PC-3 (cell line): ENCODE measurements around the gene EIF4EBP3. TPM values are rescaled to one million over a fixed set of nuclear protein-coding genes. Genes with fewer than 3 reads are reported as not detected.

Source experiments
- ATAC-seq: fragments of 200-7000 bp; cut with Tn5 transposase; 2 replicates; pipeline ENCODE4 v1.9.1; 2020; ENCODE audit warnings: mild to moderate bottlenecking, moderate library complexity
- BruUV-seq: library from RNA; stranded (reverse); fragments of 400-500 nt; replicated peaks from 2 replicates; lab custom pipeline; 2021; lab: Mats Ljungman, UMichigan
- CTCF ChIA-PET: fragments of 300-600 bp; sonication (Branson Sonifier 250); formaldehyde crosslinking; loops from one replicate; lab custom pipeline; 2022; ENCODE audit warnings: antibody characterized with exemption; lab: Charles Lee
- POLR2A ChIA-PET: fragments of 300-600 bp; sonication (Branson Sonifier 250); formaldehyde crosslinking; loops from one replicate; lab custom pipeline; 2022; ENCODE audit warnings: antibody characterized with exemption; ENCODE audit not compliant: unreplicated experiment; lab: Charles Lee
- DNase-seq: peaks from one replicate; pipeline ENCODE4 v3.0.0-alpha.2; 2015
- H2AFZ ChIP-seq: fragments of 300-600 bp; sonication (generic); 2 replicates; pipeline ENCODE4 v1.6.0; 2016; ENCODE audit warnings: antibody characterized with exemption, low read length
- H3F3A ChIP-seq: fragments of 300-600 bp; sonication (generic); one replicate; pipeline ENCODE4 v1.6.0; 2017; ENCODE audit warnings: antibody characterized with exemption, low read length, control low read depth, mild to moderate bottlenecking; ENCODE audit not compliant: unreplicated experiment
- H3K27ac ChIP-seq: fragments of 300-600 bp; sonication (generic); 2 replicates; pipeline ENCODE4 v1.5.1; 2016; ENCODE audit warnings: mild to moderate bottlenecking, low read length
- H3K27me3 ChIP-seq: fragments of 300-600 bp; sonication (generic); 2 replicates; pipeline ENCODE4 v1.6.1; 2016; ENCODE audit warnings: low read length, mixed read lengths
- H3K36me3 ChIP-seq: fragments of 300-600 bp; sonication (generic); 2 replicates; pipeline ENCODE4 v1.6.1; 2016; ENCODE audit warnings: low read depth, mixed run types, low read length, mixed read lengths
- H3K4me1 ChIP-seq: fragments of 300-600 bp; sonication (generic); 2 replicates; pipeline ENCODE4 v1.5.1; 2016; ENCODE audit warnings: low read length; ENCODE audit not compliant: insufficient read depth
- H3K4me2 ChIP-seq: fragments of 300-600 bp; sonication (generic); 2 replicates; pipeline ENCODE4 v1.6.0; 2016; ENCODE audit warnings: low read length
- H3K4me3 ChIP-seq: fragments of 300-600 bp; sonication (generic); 2 replicates; pipeline ENCODE4 v1.5.1; 2016; ENCODE audit warnings: mild to moderate bottlenecking, low read length, mixed read lengths
- H3K79me2 ChIP-seq: fragments of 300-600 bp; sonication (generic); 2 replicates; pipeline ENCODE4 v1.6.1; 2017; ENCODE audit warnings: low read length, mixed read lengths
- H3K9ac ChIP-seq: fragments of 300-600 bp; sonication (generic); 2 replicates; pipeline ENCODE4 v1.6.0; 2016; ENCODE audit warnings: mild to moderate bottlenecking, low read length
- H3K9me2 ChIP-seq: fragments of 300-600 bp; sonication (generic); replicated peaks from 2 replicates; pipeline ENCODE4 v1.6.1; 2016; ENCODE audit warnings: mixed run types, low read length, mixed read lengths
- H3K9me3 ChIP-seq: fragments of 300-600 bp; sonication (generic); 2 replicates; pipeline ENCODE4 v1.6.1; 2016; ENCODE audit warnings: low read length, mixed read lengths
- H4K20me1 ChIP-seq: fragments of 300-600 bp; sonication (generic); 2 replicates; pipeline ENCODE4 v1.6.1; 2016; ENCODE audit warnings: low read length, mixed read lengths
- CTCF ChIP-seq: fragments of 300-600 bp; sonication (generic); conservative IDR thresholded peaks from 2 replicates; pipeline ENCODE4 v1.5.1; 2017; ENCODE audit warnings: antibody characterized with exemption, low read depth, mild to moderate bottlenecking, low read length
- EZH2 ChIP-seq: fragments of 300-600 bp; sonication (generic); IDR thresholded peaks from one replicate; pipeline ENCODE4 v1.6.1; 2017; ENCODE audit warnings: antibody characterized with exemption, mild to moderate bottlenecking, low read length; ENCODE audit not compliant: unreplicated experiment
- EZH2phosphoT487 ChIP-seq: fragments of 300-600 bp; sonication (generic); IDR thresholded peaks from 2 replicates; pipeline ENCODE4 v1.6.1; 2018; ENCODE audit warnings: mild to moderate bottlenecking, antibody characterized with exemption, low read length, borderline replicate concordance
- intact Hi-C: fragments of 100-400 bp; cut with micrococcal nuclease; formaldehyde crosslinking; loops from 2 replicates; pipeline ENCODE4 v1.9.0; 2023
- total RNA-seq: library from RNA; depleted of rRNA; stranded (reverse); fragments of >200 nt; gene quantifications from 2 replicates; pipeline ENCODE4 v1.2.3, GENCODE V29; 2014

EIF4EBP3 gene
- total RNA-seq, 1 experiment from 2014 or later: not detected

GRCh38 chr5:140546851-140547507 lies 483 bp upstream of the EIF4EBP3 start:
- Histone ChIP-seq H3K36me3 (peaks cover 25% of the 10 kb centered on the region; the same call in 1 of the 2 replicates), H3K9me2 (no peaks in the 10 kb centered on the region), H3K4me2 (peak overlapping the region; percentile 50), H3K9ac (no peak overlapping the region), H3K27me3 (no peaks in the 10 kb centered on the region), H3K4me3 (no peak overlapping the region), H3K4me1 (peaks cover 15% of the 10 kb centered on the region), H2AFZ (0 out of 2 replicates have a peak overlapping the region, but pooled peaks have one; percentile 7), H3K79me2 (no peaks in the 10 kb centered on the region), H3F3A (no peaks in the 10 kb centered on the region), H3K27ac (peak overlapping the region; percentile 15), H3K9me3 (no peaks in the 10 kb centered on the region), H4K20me1 (no peaks in the 10 kb centered on the region)
- ChIA-PET CTCF (interaction anchor here (0.6 to 1.1 kb wide), 7 partner anchors 14 to 187 kb away, joined by 3 to 9 read pairs (median 4); partner anchors contain the start of genes HARS1, HARS2, IK and NDUFA2), POLR2A (interaction anchor here (0.5 to 0.6 kb wide), 4 partner anchors 97 to 1072 kb away, joined by 3 to 4 read pairs (median 4); partner anchors contain the start of genes DIAPH1, IK and NDUFA2)
- ATAC-seq: peak; percentile 27
- TF ChIP-seq EZH2: no peak
- TF ChIP-seq EZH2phosphoT487: no peak
- TF ChIP-seq CTCF: no peak
- BruUV-seq: no TSS peak
- intact Hi-C loops: loop anchor here (1.0 to 10.0 kb wide), 3 partner anchors 92 to 168 kb away; partner anchors contain the start of genes TMCO6 and WDR55
- DNase-seq: peak; percentile 12

DNA sequence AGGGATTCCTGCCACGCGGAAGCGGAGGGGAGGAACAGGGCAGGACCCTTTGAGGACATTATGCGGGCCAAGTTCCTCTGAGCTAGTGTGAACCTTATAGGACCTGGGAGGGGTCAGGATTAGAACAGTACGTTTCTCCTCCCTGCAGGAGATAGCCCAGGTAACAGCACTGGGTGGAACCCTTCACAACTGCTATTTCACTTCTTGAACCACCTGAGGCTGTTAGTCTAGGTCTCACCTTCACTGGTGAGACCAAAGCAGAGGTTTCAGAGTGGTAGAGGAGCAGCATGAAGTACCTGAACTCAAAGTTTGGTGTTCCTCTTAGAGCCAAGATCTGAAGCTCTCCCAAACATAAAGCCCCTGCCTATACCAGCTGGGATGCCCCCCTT lies 832 bp downstream of the EIF4EBP3 start:
- Histone ChIP-seq H3K36me3 (peaks cover 22% of the 10 kb centered on the region; the same call in 1 of the 2 replicates), H2AFZ (no peak overlapping the region), H3F3A (no peaks in the 10 kb centered on the region), H3K9me2 (no peaks in the 10 kb centered on the region), H3K79me2 (peaks cover 8% of the 10 kb centered on the region), H3K4me2 (no peak overlapping the region), H3K9me3 (no peaks in the 10 kb centered on the region), H3K27me3 (no peaks in the 10 kb centered on the region), H4K20me1 (no peaks in the 10 kb centered on the region), H3K4me3 (no peak overlapping the region), H3K27ac (no peak overlapping the region), H3K9ac (no peak overlapping the region), H3K4me1 (peaks cover 15% of the 10 kb centered on the region)
- TF ChIP-seq CTCF (no peak), EZH2phosphoT487 (no peak), EZH2 (no peak)
- intact Hi-C loops: loop anchor here (10.0 kb wide), 1 partner anchor 167 kb away; no protein-coding TSS in a partner anchor
- DNase-seq (no peak), ATAC-seq (no peak)
- no TSS peak for BruUV-seq
- POLR2A ChIA-PET: interaction anchor here (1.0 kb wide), 1 partner anchor 91 kb away, joined by 5 read pairs; no protein-coding TSS in a partner anchor
- CTCF ChIA-PET: no interaction called here
